Stomach (tissue), 4 donors: ENCODE data around the gene FGGY.

Experiments used
- CTCF ChIP-seq, 7 experiments: fragments of 450-650 bp in 4 of 7; fragments of 200-600 bp in 3 of 7; sonication (generic) in 3 of 7; IDR thresholded peaks; one replicate each; pipeline ENCODE4 v1.5.1; 2016 to 2019; ENCODE audit warnings: antibody characterized with exemption in 7 of 7, control low read depth in 2 of 7, mild to moderate bottlenecking in 1 of 7
- EP300 ChIP-seq: sonication (generic); formaldehyde crosslinking; IDR thresholded peaks from one replicate; pipeline ENCODE4 v1.6.1; 2017; ENCODE audit warnings: antibody characterized with exemption
- POLR2A ChIP-seq, 4 donors: fragments of 450-650 bp; IDR thresholded peaks; one replicate each; pipeline ENCODE4 v1.6.1; 2016; ENCODE audit warnings: antibody characterized with exemption in 4 of 4, control low read depth in 2 of 4, mild to moderate bottlenecking in 1 of 4, moderate library complexity in 1 of 4
- POLR2AphosphoS5 ChIP-seq, 3 donors: sonication (generic); formaldehyde crosslinking; IDR thresholded peaks; one replicate each; pipeline ENCODE4 v1.6.1; 2016; ENCODE audit warnings: antibody characterized with exemption in 3 of 3

DNA sequence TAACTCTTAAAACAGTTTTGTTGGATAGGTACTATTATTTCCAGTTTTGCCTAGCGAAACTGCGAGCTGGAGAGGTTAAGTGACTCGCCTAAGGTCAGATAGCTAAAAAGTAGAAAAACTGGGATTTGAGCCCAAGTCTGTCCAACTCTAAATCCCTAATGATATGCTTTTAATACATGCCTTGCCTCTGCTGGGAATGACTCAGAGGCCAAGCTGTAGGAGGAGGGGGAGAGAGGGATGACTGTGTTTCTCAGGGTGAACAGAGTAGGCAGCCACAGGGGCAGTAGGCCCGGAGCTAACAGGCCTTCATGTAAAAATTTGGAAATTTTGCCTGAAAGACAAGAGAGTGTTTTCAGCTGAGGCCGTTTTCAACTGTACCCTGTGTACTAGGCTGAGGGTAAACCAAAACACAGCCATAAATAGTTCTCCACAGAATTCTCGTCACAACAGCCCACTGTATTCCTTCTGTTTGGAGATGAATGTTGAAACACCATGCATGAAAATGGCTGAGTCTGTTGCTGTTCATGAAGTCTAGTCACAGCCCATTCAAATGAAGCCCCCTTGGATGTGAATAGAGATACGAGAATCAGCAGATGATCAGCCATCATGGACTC, 410.4 kb downstream of the FGGY start:
- TF ChIP-seq CTCF (IDR thresholded peaks at IDR 0.05), result no peak
- no peak for TF ChIP-seq POLR2A (IDR thresholded peaks at IDR 0.05)
- no peak for TF ChIP-seq EP300
- TF ChIP-seq POLR2AphosphoS5 (IDR thresholded peaks at IDR 0.05), result peak; percentile 38 to 72 (median 46)
